IMR-90 (cell line): ENCODE measurements around the gene OCIAD1. TPM values are rescaled to one million over a fixed set of nuclear protein-coding genes. Genes with fewer than 3 reads are reported as not detected.

Experiments
- ATAC-seq: fragments of 200-7000 bp; cut with Tn5 transposase; 2 replicates; pipeline ENCODE4 v1.9.1; 2020; ENCODE audit warnings: low read depth, mild to moderate bottlenecking, moderate library complexity
- BruUV-seq: library from RNA; stranded (reverse); fragments of 400-500 nt; replicated peaks from 2 replicates; lab custom pipeline; 2021; lab: Mats Ljungman, UMichigan
- CTCF ChIA-PET: fragments of 300-600 bp; formaldehyde crosslinking; extraction: SDS; loops from one replicate; lab custom pipeline; 2021; ENCODE audit warnings: antibody characterized with exemption; lab: Yijun Ruan, JAX
- POLR2A ChIA-PET: fragments of 300-600 bp; sonication (Branson Sonifier 250); formaldehyde crosslinking; loops from one replicate; lab custom pipeline; 2022; ENCODE audit warnings: antibody characterized with exemption; ENCODE audit not compliant: unreplicated experiment; lab: Charles Lee
- DNase-seq: peaks from one replicate; pipeline ENCODE4 v3.0.0; 2013
- H2AFZ ChIP-seq: replicated peaks from 2 replicates; pipeline ENCODE3; 2013; ENCODE audit warnings: low read length, mild to moderate bottlenecking; ENCODE audit not compliant: poor library complexity
- H2AK5ac ChIP-seq: 2 replicates; pipeline ENCODE4 v1.6.1; 2013; ENCODE audit warnings: low read depth, low read length, inconsistent platforms
- H2AK9ac ChIP-seq: replicated peaks from 2 replicates; pipeline ENCODE3; 2013; ENCODE audit warnings: mild to moderate bottlenecking, low read depth, low read length, moderate library complexity; ENCODE audit not compliant: poor library complexity
- H2BK120ac ChIP-seq: 2 replicates; pipeline ENCODE4 v1.6.1; 2013; ENCODE audit warnings: low read depth, low read length, inconsistent platforms
- H2BK15ac ChIP-seq: 3 replicates; pipeline ENCODE4 v1.6.1; 2013; ENCODE audit warnings: low read depth, low read length, inconsistent platforms
- H2BK20ac ChIP-seq: 2 replicates; pipeline ENCODE4 v1.6.1; 2013; ENCODE audit warnings: low read depth, mild to moderate bottlenecking, inconsistent platforms, low read length, moderate library complexity
- H2BK5ac ChIP-seq: 2 replicates; pipeline ENCODE4 v1.6.1; 2013; ENCODE audit warnings: mild to moderate bottlenecking, low read depth, low read length, inconsistent platforms; ENCODE audit not compliant: poor library complexity, severe bottlenecking
- H3K14ac ChIP-seq: replicated peaks from 2 replicates; pipeline ENCODE4 v1.6.1; 2013; ENCODE audit warnings: low read depth, low read length, inconsistent platforms
- H3K18ac ChIP-seq: 2 replicates; pipeline ENCODE4 v1.6.1; 2013; ENCODE audit warnings: low read depth, low read length, control low read depth
- H3K23ac ChIP-seq: 2 replicates; pipeline ENCODE4 v1.6.1; 2013; ENCODE audit warnings: low read depth, low read length, inconsistent platforms
- H3K27ac ChIP-seq: 2 replicates; pipeline ENCODE4 v1.5.1; 2013; ENCODE audit warnings: mild to moderate bottlenecking, control low read depth, low read length; ENCODE audit not compliant: insufficient read depth
- H3K27me3 ChIP-seq: 2 replicates; pipeline ENCODE4 v1.6.1; 2013; ENCODE audit warnings: low read length; ENCODE audit not compliant: control insufficient read depth, insufficient read depth
- H3K36me3 ChIP-seq: 2 replicates; pipeline ENCODE4 v1.6.1; 2013; ENCODE audit warnings: low read length, mixed read lengths; ENCODE audit not compliant: control insufficient read depth, insufficient read depth
- H3K4ac ChIP-seq: 2 replicates; pipeline ENCODE4 v1.6.1; 2013; ENCODE audit warnings: low read depth, low read length, inconsistent platforms
- H3K4me1 ChIP-seq: 2 replicates; pipeline ENCODE4 v1.6.1; 2013; ENCODE audit warnings: low read length, mixed read lengths; ENCODE audit not compliant: control insufficient read depth, insufficient read depth
- H3K4me2 ChIP-seq: 2 replicates; pipeline ENCODE4 v1.6.1; 2013; ENCODE audit warnings: low read depth, mild to moderate bottlenecking, control low read depth, low read length, moderate library complexity
- H3K4me3 ChIP-seq: 2 replicates; pipeline ENCODE4 v1.5.1; 2013; ENCODE audit warnings: low read depth, mild to moderate bottlenecking, control low read depth, low read length, moderate library complexity; ENCODE audit not compliant: insufficient read depth
- H3K56ac ChIP-seq: 2 replicates; pipeline ENCODE4 v1.6.1; 2013; ENCODE audit warnings: low read length, inconsistent platforms; ENCODE audit not compliant: insufficient read depth; ENCODE audit errors: extremely low read depth
- H3K79me1 ChIP-seq, 2 experiments: 2 replicates each; pipeline ENCODE4 v1.6.1; 2013; ENCODE audit warnings: low read length in 2 of 2, inconsistent platforms in 1 of 2, low read depth in 1 of 2
- H3K9ac ChIP-seq: 2 replicates; pipeline ENCODE4 v1.6.1; 2013; ENCODE audit warnings: low read depth, low read length, control low read depth
- H3K9me1 ChIP-seq: 2 replicates; pipeline ENCODE4 v1.6.1; 2013; ENCODE audit warnings: low read length, inconsistent platforms; ENCODE audit not compliant: insufficient read depth
- H3K9me3 ChIP-seq: 2 replicates; pipeline ENCODE4 v1.6.1; 2013; ENCODE audit warnings: low read length; ENCODE audit not compliant: control insufficient read depth, insufficient read depth
- H4K20me1 ChIP-seq: 2 replicates; pipeline ENCODE4 v1.6.1; 2013; ENCODE audit warnings: low read length, inconsistent platforms; ENCODE audit not compliant: insufficient read depth
- H4K5ac ChIP-seq: 2 replicates; pipeline ENCODE4 v1.6.1; 2013; ENCODE audit warnings: mild to moderate bottlenecking, low read depth, low read length, control low read depth
- H4K8ac ChIP-seq, 2 experiments: 2 replicates each; pipeline ENCODE4 v1.6.1; 2013; ENCODE audit warnings: low read depth in 2 of 2, low read length in 2 of 2, control low read depth in 1 of 2, inconsistent platforms in 1 of 2
- H4K91ac ChIP-seq: 2 replicates; pipeline ENCODE4 v1.6.1; 2013; ENCODE audit warnings: low read depth, low read length, inconsistent platforms; ENCODE audit not compliant: insufficient read depth
- BHLHE40 ChIP-seq: fragments of 150-350 bp; IDR thresholded peaks from 2 replicates; pipeline ENCODE4 v1.6.1; 2016; ENCODE audit warnings: mild to moderate bottlenecking, low read depth, low read length
- CEBPB ChIP-seq: IDR thresholded peaks from 2 replicates; pipeline ENCODE4 v1.6.1; 2012; ENCODE audit warnings: low read depth, low read length, improper control_type of control experiment
- CTCF ChIP-seq: conservative IDR thresholded peaks from 2 replicates; pipeline ENCODE4 v1.5.1; 2012; ENCODE audit warnings: mild to moderate bottlenecking, low read depth, low read length, improper control_type of control experiment
- ELK1 ChIP-seq: fragments of 150-350 bp; IDR thresholded peaks from 2 replicates; pipeline ENCODE4 v1.6.1; 2016; ENCODE audit warnings: low read depth, mild to moderate bottlenecking, low read length, moderate library complexity, borderline replicate concordance
- FOS ChIP-seq: fragments of 150-350 bp; IDR thresholded peaks from 2 replicates; pipeline ENCODE4 v1.6.1; 2016; ENCODE audit warnings: low read depth, low read length
- MAZ ChIP-seq: IDR thresholded peaks from 2 replicates; pipeline ENCODE4 v1.6.1; 2012; ENCODE audit warnings: low read depth, mild to moderate bottlenecking, low read length, improper control_type of control experiment, moderate library complexity, borderline replicate concordance
- MXI1 ChIP-seq: IDR thresholded peaks from 2 replicates; pipeline ENCODE4 v1.6.1; 2012; ENCODE audit warnings: low read depth, mild to moderate bottlenecking, low read length, moderate library complexity, borderline replicate concordance
- NFE2L2 ChIP-seq: fragments of 150-350 bp; IDR thresholded peaks from 2 replicates; pipeline ENCODE4 v1.6.1; 2016; ENCODE audit warnings: low read depth, mild to moderate bottlenecking, low read length
- POLR2A ChIP-seq: IDR thresholded peaks from 2 replicates; pipeline ENCODE4 v1.6.1; 2012; ENCODE audit warnings: mild to moderate bottlenecking, low read depth, low read length
- RAD21 ChIP-seq: IDR thresholded peaks from 2 replicates; pipeline ENCODE4 v1.6.1; 2012; ENCODE audit warnings: low read length, improper control_type of control experiment
- RCOR1 ChIP-seq: IDR thresholded peaks from 2 replicates; pipeline ENCODE4 v1.6.1; 2012; ENCODE audit warnings: mild to moderate bottlenecking, low read length, improper control_type of control experiment; ENCODE audit not compliant: insufficient replicate concordance
- RFX5 ChIP-seq: IDR thresholded peaks from 2 replicates; pipeline ENCODE4 v1.8.0; 2012; ENCODE audit warnings: low read depth, mild to moderate bottlenecking, low read length, moderate library complexity
- SMC3 ChIP-seq: fragments of 150-350 bp; IDR thresholded peaks from 2 replicates; pipeline ENCODE4 v1.6.1; 2016; ENCODE audit warnings: low read depth, mild to moderate bottlenecking, antibody characterized with exemption, low read length, moderate library complexity
- USF2 ChIP-seq: fragments of 150-350 bp; IDR thresholded peaks from 2 replicates; pipeline ENCODE4 v1.6.1; 2017; ENCODE audit warnings: mild to moderate bottlenecking, antibody characterized with exemption, low read length, low read depth
- WGBS, 2 experiments: methylation state at CpG; one replicate each; pipeline versions ENCODE4 v1.1.5 to v1.1.7; 2013; ENCODE audit warnings: missing lambda C conversion rate in 2 of 2; ENCODE audit not compliant: insufficient read length in 1 of 2; ENCODE audit errors: extremely low coverage in 2 of 2; 5-methylcytosine and 5-hydroxymethylcytosine counted together
- dilution Hi-C: fragments of 300-500 bp; cut with HindIII; formaldehyde crosslinking; loops from one replicate; pipeline ENCODE4 v1.14.3; 2018; ENCODE audit warnings: low sequenced_read_pairs; ENCODE audit not compliant: unreplicated experiment
- in situ Hi-C: fragments of 300-500 bp; cut with MboI; formaldehyde crosslinking; loops from 3 replicates; pipeline ENCODE4 v1.14.3; 2019; ENCODE audit warnings: low sequenced_read_pairs, inconsistent platforms, mixed read lengths
- intact Hi-C: fragments of 100-400 bp; cut with micrococcal nuclease; formaldehyde crosslinking; loops from 2 replicates; pipeline ENCODE4 v1.10.0; 2022
- polyA plus RNA-seq, 3 experiments: library from polyadenylated mRNA; depleted of rRNA; stranded (reverse); fragments of >200 nt; gene quantifications; 2 replicates each; pipeline ENCODE4 v1.2.3, GENCODE V29; 2012; ENCODE audit warnings: low replicate concordance in 1 of 3
- total RNA-seq: library from RNA; depleted of rRNA; stranded (reverse); fragments of >200 nt; gene quantifications from 2 replicates; pipeline ENCODE4 v1.2.3, GENCODE V29; 2012

Gene OCIAD1
- total and polyA plus RNA-seq, 2 of the 4 experiments (the other 2 are of a cell fraction): 86.9 to 112 TPM

GRCh38 chr4:48899950-48900349 is 69.1 kb downstream of the OCIAD1 start:
- H3K27ac ChIP-seq: no peak overlapping the region
- BruUV-seq: no TSS peak
- H3K56ac ChIP-seq: no peak overlapping the region
- H2AK9ac ChIP-seq: no peak overlapping the region
- H2BK15ac ChIP-seq: no peak overlapping the region
- no peak for ATAC-seq
- no peak overlapping the region for H3K18ac ChIP-seq
- ChIA-PET CTCF (no interaction called here), POLR2A (no interaction called here)
- no peak overlapping the region for H3K4ac ChIP-seq
- no peak overlapping the region for H2AFZ ChIP-seq
- H3K9me1 ChIP-seq: peaks cover 4% of the 10 kb centered on the region
- DNase-seq: peak; percentile 19
- H4K5ac ChIP-seq: no peak overlapping the region
- H3K23ac ChIP-seq: no peak overlapping the region
- H3K4me1 ChIP-seq: no peaks in the 10 kb centered on the region; the same call in 1 of the 2 replicates
- no peaks in the 10 kb centered on the region for H3K36me3 ChIP-seq
- H2BK5ac ChIP-seq: no peak overlapping the region
- H4K91ac ChIP-seq: no peak overlapping the region
- H3K79me1 ChIP-seq: no peaks in the 10 kb centered on the region
- no peaks in the 10 kb centered on the region for H4K20me1 ChIP-seq
- no peak overlapping the region for H2AK5ac ChIP-seq
- no peak overlapping the region for H3K4me2 ChIP-seq
- no peaks in the 10 kb centered on the region for H3K9me3 ChIP-seq
- no peak overlapping the region for H3K9ac ChIP-seq
- intact Hi-C loops: no loop called here
- H2BK120ac ChIP-seq: no peak overlapping the region
- H2BK20ac ChIP-seq: no peak overlapping the region
- TF ChIP-seq POLR2A: no peak
- no peak for TF ChIP-seq FOS
- TF ChIP-seq CTCF: no peak
- TF ChIP-seq RCOR1: no peak
- no peak for TF ChIP-seq ELK1
- no peak for TF ChIP-seq CEBPB
- TF ChIP-seq RAD21: no peak
- no peak for TF ChIP-seq NFE2L2
- TF ChIP-seq USF2: no peak
- no peak for TF ChIP-seq BHLHE40
- TF ChIP-seq MXI1: no peak
- no peak for TF ChIP-seq MAZ
- no peak for TF ChIP-seq SMC3
- TF ChIP-seq RFX5: no peak
- no peaks in the 10 kb centered on the region for H3K27me3 ChIP-seq
- no peak overlapping the region for H4K8ac ChIP-seq
- in situ Hi-C loops: no loop called here
- dilution Hi-C loops: no loop called here
- no peak overlapping the region for H3K14ac ChIP-seq
- no peak overlapping the region for H3K4me3 ChIP-seq
- no CpG with 5 or more reads among the region's 4 CpGs for WGBS, 2 experiments
